ENCODE measurements around the gene PDLIM7.

The PDLIM7 gene

GRCh38 chr5:177478711-177479646, 18.4 kb downstream of the PDLIM7 start:
- FAIRE-seq = no peak
- DNase-seq (ENCODE audit: extremely low spot score, insufficient read length, low read depth) = no peak

DNA sequence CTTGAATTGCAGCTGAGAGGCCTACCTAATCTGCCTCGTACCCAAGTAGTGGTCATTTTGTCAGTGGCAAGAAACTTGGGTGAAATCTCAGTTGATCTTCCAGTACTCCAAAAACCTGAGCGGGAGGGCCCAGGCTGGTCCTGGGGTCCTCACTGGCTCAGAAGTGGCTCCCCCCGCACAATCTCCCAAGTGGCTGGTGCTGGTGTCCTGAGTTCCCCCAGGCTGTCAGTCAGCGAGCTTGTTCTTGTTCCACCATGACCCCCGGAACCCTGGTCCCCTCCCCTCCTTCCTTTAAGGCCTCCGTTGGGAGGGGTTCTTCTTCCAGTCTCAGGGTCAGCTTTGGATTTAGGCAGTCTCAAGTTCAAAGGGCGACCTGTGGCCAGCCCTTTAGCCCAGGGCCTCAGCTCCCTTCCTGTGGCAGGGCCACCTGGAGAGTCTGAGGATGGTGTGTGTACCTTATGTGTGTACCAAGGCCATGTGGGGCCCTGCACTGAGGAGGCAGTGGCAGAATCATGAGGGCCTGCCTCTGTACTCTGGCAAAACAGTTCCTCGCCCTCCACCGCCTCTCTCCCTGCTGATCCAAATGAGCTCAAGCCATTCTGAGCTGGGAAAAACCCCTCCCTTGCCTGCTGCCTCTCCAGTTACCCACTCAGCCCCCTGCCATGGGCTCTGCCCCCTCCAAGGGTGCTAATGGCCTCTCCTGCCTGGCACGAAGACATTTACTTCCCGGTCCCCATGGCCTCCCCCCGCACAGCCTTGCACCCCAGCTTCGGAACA, 19.5 kb downstream of the PDLIM7 start:
- no peak for DNase-seq (ENCODE audit: extremely low spot score, insufficient read length, low read depth)
- FAIRE-seq = no peak

GRCh38 chr5:177476531-177477233, 20.7 kb downstream of the PDLIM7 start:
- FAIRE-seq (no peak), DNase-seq (ENCODE audit: extremely low spot score, insufficient read length, low read depth) (no peak)

DNA sequence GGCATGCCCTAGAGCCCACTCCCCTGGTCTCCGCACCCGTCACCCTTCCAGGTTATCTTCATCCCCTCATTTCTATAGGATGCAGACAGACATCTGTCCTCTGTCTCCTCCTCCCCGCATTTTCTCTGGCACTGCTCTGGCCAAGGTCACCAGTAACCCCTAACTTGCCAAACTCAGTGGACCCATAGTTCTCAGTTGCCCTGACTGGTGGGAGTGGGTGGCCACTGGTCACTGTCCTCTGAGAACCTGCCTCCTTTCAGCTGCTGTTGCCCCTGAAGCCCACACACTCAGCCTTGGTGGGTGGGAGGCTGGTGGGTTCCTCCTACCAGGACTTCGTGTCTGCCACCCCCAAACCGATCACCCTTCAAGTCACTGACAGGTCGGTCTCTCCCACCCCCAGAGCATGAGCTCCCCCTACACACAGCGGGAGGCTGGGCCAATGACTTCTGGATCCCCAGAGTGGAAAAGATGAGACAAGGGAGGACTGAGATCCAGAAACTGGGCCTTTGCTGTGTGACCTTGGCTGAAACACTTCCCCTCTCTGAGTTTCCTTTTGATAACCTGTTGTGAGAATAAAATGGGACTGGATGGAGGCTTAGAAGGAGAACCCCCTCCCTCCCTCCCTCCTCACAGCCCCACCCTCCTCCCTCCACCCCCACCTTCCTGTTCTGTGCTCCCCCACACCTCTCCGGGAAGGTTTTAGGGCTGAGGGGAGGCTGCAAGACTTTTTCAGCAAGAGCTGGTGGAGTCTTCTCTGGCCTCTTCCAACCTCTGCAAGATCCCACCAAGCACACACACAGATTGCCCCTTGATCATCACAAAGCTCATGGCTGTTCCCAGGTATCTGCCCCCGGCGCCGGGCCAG, 21.6 kb downstream of the PDLIM7 start:
- DNase-seq (ENCODE audit: extremely low spot score, insufficient read length, low read depth) = no peak
- FAIRE-seq = no peak

DNA sequence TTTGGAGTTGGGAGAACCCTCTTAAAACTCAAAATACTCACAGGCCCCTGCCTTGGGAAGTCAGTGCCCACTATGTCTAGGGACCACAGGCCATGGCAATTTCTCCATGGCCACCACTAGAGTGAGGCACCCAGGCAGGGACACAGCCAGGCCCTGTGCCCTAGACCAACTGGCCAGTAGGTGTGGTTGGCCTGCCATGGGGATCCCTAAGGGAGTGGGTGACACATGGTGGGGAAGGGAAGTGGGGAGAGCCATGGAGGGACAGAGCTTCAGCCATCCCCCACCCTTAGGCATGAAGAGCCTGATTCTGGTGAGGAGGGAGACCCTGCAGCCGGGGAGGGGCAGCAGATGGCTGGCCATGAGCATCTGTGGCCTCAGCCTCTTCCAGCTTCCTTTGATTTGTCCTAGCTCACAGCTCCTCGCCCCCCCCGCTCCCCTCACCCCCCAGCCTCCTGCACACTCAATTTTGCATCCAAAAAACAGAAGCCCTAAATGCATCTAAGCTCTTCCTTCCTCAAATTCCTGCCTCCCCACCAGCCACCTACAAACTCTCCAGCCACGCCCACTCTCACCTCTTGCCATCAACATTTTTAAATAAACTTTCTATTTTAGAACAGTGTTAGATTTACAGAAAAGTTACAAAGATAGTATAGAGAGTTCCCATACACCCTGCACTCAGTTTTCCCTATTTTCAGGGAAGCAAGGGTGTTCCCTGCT, 22.4 kb downstream of the PDLIM7 start:
- DNase-seq (ENCODE audit: extremely low spot score, insufficient read length, low read depth) = no peak
- no peak for FAIRE-seq

GRCh38 chr5:177474002-177474476, 23.4 kb downstream of the PDLIM7 start:
- FAIRE-seq (no peak), DNase-seq (ENCODE audit: extremely low spot score, insufficient read length, low read depth) (no peak)

DNA sequence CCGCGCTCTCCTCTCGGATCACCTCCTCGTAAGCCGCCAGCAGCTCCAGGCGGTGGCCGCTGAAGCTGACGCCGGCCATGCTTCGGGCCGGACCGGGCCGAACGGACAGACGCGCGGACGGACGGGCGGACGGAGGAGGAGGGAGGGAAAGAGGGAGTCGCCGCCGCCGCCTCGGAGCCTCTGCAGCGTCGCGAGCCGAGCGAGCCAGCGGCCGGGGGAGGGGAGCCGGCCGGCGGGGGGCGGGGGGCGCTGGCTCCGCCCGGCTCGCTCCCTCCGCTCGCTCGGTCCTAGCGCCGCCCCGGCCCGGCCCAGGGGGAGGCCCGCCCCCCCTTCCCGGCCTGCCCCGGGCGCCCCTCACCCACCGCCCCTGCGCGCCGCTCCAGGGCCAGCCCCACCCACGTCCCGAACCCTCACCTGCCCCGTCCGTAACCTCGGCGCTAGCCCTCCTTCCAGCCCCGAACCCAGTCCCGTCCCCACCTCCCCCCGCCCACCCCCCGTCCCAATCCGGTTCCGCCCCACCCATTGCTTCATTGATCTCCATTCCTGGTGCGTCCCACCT, 23.9 kb downstream of the PDLIM7 start, which contains the start of gene DBN1:
DBN1 (minus strand) TSS at position 192 of the 559 bp plus-strand sequence; CDS start at position 79, 113 bp downstream.
- DNase-seq (ENCODE audit: extremely low spot score, insufficient read length, low read depth) (no peak), FAIRE-seq (no peak)

DNA sequence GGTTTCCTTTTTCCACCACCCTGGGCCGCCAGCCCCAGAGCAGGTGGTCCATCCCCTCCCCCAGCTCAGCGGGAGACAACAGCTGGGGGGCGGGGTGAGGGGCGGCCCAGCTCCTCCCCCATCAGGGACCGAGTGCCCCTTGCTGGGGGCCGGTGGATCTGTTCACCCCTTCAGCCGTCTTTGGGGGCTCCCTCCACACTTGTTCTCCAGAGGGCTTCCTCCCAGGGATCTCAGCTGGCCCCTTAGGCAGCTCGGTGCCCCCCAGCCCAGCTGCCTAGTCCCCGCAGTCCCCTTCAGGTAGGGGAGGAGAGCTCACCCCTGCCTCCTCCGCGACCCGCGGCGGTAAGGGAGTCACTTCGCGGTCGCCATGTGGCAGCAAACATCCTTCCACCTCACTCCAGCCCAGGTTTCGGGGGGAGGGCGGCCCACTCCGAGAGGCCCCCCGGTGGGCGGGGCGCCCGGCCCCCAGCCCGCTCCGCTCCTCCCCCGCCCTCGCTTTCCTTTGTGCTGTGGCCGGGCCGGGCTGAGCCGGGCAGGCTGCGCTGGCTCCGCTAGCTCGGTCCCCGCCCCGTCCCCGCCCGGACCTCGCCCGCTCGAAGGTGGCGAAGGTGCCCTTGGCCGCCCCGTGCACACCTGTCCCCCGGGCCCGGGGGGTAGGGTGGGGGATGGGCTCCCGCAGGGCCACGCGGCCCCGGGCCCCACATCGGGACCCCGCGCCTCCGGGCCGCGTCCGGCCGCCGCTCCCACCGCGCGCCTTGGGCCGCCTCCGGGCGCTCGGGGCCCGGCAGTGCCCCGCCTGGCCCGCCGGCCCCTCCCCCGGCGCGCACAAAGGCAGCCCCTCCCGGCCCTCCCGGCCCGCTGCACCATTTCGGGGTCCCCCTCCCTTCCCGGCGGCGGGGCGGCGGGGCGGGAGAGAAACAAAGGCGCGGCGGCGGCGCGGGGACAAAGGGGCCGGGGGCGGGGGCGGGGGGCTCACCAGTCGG, 24.7 kb downstream of the PDLIM7 start:
- DNase-seq (ENCODE audit: extremely low spot score, insufficient read length, low read depth) = no peak
- FAIRE-seq = no peak

DNA sequence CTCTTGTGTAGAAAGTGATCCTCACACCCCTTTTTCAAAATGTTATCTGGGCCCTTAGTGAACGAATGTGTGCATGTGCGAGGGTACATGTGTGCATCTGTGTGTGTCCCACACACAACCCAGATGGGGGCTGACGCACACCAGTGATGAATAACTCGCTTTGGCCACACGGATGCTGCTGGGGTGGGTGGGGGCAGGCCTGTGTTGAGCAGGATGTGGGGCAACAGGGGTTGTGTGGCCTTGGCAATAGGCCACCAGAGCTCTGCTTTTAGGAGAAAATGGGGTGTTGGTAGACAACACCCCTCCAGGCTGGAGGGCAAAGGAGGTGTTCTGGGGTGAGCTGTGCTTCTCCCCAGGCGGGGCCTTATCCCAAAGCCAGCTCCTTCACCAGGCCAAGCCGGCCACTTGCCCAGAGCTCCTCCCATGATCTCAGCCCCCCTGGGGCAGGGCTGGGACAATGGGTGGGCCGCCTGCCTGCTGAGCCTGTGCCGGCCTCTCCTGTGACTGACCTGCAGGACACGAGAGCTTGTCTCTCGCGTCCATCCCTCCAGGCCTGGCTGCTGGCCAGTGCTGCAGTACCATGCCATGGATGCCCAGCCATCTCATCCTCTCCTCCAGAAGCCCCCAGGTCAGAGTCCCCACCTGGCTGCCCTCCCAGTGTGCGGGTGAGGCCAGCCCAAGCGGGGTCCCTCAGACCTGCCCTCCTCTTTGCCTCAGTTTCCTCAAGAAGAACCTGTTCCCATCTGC, 25.6 kb downstream of the PDLIM7 start:
- no peak for FAIRE-seq
- DNase-seq (ENCODE audit: extremely low spot score, insufficient read length, low read depth) = no peak

DNA sequence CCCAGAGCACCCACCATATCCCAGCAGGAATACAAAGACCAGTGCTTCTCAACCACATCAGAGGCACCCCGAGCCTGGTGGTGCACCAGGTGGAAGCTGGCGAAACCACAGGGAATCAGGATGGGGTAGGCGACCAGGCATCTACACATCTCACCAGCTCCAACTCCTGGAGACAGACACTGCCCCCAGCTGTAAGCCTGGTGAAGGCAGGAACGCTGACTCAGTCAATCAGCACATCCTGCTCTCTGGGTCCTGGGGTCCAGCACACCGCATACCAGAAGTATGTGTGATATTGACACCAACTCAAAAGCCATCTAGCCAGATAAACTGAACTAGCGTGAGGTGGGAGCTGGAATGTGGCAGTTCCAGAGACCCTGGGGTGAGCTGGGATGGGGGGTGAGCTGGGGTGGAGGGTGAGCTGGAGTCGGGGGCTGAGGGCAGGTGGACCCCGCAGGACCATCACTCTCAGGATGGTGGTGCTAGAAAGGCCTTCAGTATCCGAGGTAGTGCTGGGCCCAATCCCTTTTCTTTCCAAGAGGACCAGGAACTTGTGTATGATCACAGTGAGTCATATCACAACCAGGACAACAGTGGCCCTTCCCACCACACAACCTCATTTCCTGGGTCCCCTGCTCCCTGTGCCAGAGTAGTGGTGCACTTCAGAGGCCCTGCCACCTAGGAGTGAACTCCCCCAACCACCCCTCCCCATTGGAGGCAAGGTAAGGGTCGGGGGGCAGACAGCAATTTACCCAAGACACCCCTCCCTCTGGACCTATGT, 26.5 kb downstream of the PDLIM7 start:
- no peak for DNase-seq (ENCODE audit: extremely low spot score, insufficient read length, low read depth)
- no peak for FAIRE-seq

GRCh38 chr5:177469750-177470525, 27.5 kb downstream of the PDLIM7 start:
- no peak for FAIRE-seq
- no peak for DNase-seq (ENCODE audit: extremely low spot score, insufficient read length, low read depth)

DNA sequence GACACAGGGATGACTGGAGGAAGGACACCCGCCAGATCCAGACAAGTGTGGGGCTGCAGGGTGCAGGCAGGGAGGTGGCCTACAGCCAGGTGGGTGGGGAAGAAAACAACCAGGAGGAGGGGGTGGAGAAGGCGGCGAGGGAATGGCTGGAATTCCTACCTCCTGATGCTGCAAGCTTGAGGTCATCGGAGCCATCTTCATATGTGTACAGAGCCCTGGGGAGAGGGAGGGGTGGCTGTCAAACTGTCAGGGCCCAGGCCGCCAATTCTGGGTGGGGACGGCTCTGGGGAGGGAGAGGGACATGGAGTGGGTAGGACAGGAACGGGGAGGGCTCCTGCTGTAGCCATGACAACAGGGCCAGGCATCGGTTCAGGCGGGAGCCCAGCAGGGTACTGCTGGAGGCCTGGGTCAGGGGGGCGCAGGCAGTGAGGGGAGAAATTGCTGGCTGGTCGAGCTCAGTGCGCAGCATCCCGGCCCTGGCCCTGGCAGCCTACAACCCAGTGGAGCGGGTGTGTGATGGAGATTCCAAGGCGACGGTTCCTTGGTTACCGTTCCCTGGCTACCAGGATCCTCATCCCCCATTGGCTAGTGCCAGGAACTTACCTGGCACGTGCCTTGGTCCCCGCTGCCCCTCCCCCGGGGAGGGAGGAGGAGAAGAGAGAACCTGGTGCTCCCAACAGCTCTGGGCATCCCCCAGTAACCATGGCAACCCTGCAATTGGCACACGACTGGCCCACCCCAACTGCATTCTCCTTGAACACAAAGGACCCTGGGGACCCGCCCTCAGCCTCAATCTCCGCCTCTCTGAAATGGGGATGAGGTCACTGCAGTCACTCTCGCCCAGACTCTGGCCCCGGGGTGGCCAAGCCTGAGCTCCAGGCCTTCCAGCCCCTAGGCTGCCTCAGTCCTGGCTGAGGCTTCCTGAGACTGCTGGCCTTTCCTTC, 28.4 kb downstream of the PDLIM7 start:
- DNase-seq (ENCODE audit: extremely low spot score, insufficient read length, low read depth) (no peak), FAIRE-seq (no peak)

GRCh38 chr5:177468329-177468684, 29.1 kb downstream of the PDLIM7 start:
- DNase-seq (ENCODE audit: extremely low spot score, insufficient read length, low read depth) (no peak), FAIRE-seq (no peak)

DNA sequence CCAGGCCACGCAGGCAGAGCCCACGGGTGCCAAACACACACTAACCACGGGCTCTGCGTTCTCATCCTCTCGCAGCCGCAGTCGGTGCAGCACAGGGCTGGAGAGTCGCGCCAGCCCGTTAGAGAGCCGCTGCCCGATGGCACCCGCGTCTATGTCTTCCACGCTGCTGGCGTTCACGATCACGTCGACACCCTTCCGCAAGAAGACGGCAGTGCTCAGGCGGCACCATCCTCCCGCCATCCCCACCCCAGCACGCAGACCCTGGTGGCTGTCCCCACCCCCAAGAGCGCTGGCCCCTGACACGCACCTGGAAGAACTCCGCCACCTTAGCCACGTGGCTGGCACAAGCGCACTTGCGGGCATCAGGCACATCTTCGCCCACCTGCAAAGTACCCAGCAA, 30.0 kb downstream of the PDLIM7 start:
- no peak for DNase-seq (ENCODE audit: extremely low spot score, insufficient read length, low read depth)
- FAIRE-seq = no peak
